ENCODE measurements around the gene SCNN1G.
A peak's percentile ranks its signal among the peaks of the same experiment; 100 is the strongest.

The SCNN1G gene

DNA sequence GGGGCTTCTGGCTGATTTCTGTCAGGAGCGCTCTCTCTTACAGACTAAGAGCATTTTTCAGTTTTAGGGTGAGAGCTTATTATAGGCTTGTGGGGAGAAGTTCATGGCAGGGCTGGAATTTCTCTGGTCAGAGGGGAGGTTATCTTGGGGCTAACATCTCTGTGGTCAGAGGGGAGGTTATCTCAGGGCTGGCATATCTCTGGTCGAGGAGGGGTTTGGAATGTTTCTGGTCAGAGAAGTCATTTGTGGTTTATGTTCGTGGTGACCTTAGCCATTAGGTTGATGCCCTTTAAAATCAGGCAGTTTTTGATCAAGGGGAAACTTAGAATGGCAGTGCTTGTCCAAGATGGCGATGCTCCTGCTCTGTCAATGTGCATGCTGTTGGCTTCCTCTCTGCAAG, 22.5 kb upstream of the SCNN1G start:
- DNase-seq (ENCODE audit: low read depth in 1 of 2, low spot score in 1 of 2): no peak
- in situ Hi-C loops (cut with HindIII; ENCODE audit: low pct_unique_long_range_greater_than_20kb, low sequenced_read_pairs): no loop called here
- TF ChIP-seq JUND (IDR thresholded peaks at IDR 0.05; ENCODE audit: low read depth): no peak

DNA sequence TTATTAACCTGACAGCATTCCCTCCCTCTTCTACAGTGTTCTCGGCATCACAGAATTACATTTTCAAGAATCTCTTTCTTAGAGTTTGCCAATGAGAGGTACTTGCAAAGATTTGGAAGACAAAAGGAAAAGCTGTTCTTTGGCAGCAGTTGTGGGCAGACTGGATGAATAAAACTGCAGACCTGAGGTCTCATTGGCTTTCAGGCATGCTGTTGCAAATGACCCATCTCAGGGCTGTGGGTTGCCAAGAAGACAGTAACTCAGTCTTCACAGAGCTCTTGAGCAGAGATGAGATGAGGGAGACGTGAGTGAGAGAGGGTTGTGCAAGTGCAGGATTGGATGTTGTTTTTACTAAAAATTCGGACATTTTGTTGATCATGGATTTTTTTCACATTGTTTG, 22.0 kb upstream of the SCNN1G start:
- in situ Hi-C loops (cut with HindIII; ENCODE audit: low pct_unique_long_range_greater_than_20kb, low sequenced_read_pairs): no loop called here

DNA sequence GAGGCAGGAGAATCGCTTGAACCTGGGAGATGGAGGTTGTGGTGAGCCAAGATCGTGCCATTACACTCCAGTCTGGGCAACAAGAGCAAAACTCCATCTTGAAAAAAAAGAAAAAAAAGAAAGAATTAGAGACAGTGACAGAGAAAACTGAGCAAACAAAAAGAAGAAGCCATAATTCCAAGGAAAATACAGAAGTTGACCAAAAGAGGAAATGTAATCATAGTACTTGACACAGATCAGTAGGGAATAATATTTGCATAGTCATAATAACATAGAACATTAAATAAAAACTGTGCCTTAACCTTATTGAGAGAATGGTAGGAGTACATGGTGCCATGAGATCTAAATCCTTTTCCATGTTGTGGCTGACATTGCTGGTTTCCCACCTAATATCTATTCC, 18.6 kb upstream of the SCNN1G start:
- TF ChIP-seq JUND (IDR thresholded peaks at IDR 0.05; ENCODE audit: low read depth): no peak
- in situ Hi-C loops (cut with HindIII; ENCODE audit: low pct_unique_long_range_greater_than_20kb, low sequenced_read_pairs): no loop called here
- DNase-seq (ENCODE audit: low read depth in 1 of 2, low spot score in 1 of 2): no peak

More for the DNA sequence above, 22.0 kb upstream of the SCNN1G start:
- no peak for TF ChIP-seq JUND (IDR thresholded peaks at IDR 0.05; ENCODE audit: low read depth)
- DNase-seq (ENCODE audit: low read depth in 1 of 2, low spot score in 1 of 2): no peak

DNA sequence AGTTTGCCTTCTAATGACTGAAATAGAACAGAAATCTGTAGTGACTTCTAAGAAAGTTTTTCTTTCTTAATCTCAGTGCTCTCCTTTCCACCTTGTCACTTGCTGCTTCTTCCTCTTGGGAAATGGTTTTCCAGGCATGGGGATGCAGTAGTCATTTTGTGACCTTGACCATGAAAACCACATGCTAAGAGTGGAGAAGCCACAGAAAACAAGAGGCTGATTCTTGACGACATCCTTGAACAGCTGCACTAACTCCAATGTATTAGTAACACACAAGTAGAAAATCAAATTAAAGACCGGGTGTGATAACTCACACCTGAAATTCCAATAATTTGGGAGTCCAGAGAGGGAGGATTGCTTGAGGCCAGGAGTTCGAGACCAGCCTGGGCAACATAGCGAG, 17.8 kb upstream of the SCNN1G start:
- TF ChIP-seq JUND (IDR thresholded peaks at IDR 0.05; ENCODE audit: low read depth): no peak
- DNase-seq (ENCODE audit: low read depth in 1 of 2, low spot score in 1 of 2): no peak
- in situ Hi-C loops (cut with HindIII; ENCODE audit: low pct_unique_long_range_greater_than_20kb, low sequenced_read_pairs): no loop called here

DNA sequence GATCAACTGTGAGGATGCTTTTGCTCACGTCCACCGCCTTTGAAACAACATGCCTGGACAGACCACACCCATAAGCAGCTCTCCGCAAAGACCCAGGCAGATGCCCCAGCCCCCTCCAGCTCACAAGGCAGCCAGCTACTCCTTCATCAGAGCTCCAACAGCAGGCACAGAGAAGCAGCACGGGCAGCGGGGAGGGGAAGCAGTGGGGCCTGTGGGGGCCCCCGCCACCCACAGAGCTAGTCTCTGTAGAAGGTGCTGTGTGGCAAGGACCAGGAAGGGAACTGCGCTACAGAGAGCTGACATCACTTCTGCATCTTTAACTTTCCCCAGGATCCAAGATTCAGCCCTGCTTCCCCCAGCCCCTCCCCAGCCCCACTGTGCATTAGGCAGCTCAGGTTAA, 10.0 kb upstream of the SCNN1G start:
- no peak for TF ChIP-seq JUND (IDR thresholded peaks at IDR 0.05; ENCODE audit: low read depth)
- in situ Hi-C loops (cut with HindIII; ENCODE audit: low pct_unique_long_range_greater_than_20kb, low sequenced_read_pairs): no loop called here
- DNase-seq (ENCODE audit: low read depth in 1 of 2, low spot score in 1 of 2): no peak

DNA sequence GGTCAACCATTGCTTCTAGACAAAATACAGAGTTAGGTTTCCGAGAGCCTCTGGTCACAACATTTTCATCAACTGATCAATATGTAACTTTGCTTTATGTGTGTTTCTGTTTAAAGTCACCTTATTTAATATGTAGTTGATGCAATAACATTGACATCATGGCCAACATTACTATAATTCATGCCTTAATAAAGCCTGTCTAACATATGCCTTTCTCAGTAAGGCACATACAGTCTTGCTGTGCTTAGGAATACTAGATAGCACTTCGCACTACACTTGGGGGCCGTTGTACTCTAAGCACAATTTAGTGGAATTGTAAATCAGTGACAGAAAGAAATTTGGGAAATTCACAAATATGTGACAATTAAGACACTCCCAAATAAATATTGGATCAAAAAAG, 9.6 kb upstream of the SCNN1G start:
- DNase-seq (ENCODE audit: low read depth in 1 of 2, low spot score in 1 of 2): no peak
- in situ Hi-C loops (cut with HindIII; ENCODE audit: low pct_unique_long_range_greater_than_20kb, low sequenced_read_pairs): no loop called here
- TF ChIP-seq JUND (IDR thresholded peaks at IDR 0.05; ENCODE audit: low read depth): no peak

DNA sequence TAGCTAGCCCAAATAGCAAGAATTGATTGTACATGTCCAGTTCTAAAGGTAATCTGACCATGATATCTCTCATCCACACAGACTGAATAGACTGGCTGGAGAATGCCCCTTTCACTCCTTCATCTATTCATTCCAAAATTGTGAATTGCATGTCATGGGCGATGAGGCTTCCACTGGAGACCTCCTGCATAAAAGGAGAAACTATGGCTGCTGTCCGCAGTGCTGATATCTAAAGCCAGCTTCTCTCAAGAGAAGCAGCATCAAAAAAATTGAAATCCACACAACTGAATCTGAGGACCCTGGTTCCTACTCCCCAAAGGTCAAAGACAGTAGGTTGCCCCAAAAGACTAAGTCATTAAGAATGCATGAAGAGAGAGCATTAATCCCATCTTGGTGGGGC, 7.9 kb upstream of the SCNN1G start:
- TF ChIP-seq JUND (IDR thresholded peaks at IDR 0.05; ENCODE audit: low read depth): no peak
- in situ Hi-C loops (cut with HindIII; ENCODE audit: low pct_unique_long_range_greater_than_20kb, low sequenced_read_pairs): no loop called here
- DNase-seq (ENCODE audit: low read depth in 1 of 2, low spot score in 1 of 2): peak; percentile 28 to 55

DNA sequence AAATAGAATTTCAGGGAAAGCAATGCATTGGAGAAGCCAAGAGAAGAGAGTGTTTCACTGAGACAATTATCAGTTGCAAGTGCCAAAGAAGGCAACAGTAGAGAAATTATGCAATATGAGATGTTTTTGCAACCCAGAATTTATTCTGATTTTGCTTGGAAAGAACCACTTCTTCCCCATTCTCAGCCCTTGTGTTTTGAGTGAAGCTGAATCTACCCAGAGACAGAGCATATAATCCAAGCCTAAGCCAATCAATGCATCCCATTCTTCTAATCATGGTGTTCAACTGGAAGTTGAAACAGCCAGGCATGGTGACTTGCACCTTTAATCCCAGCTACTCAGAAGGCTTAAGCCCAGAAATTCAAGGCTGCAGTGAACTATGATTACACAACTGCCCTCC, 6.9 kb upstream of the SCNN1G start:
- TF ChIP-seq JUND (IDR thresholded peaks at IDR 0.05; ENCODE audit: low read depth): no peak
- in situ Hi-C loops (cut with HindIII; ENCODE audit: low pct_unique_long_range_greater_than_20kb, low sequenced_read_pairs): no loop called here
- no peak for DNase-seq (ENCODE audit: low read depth in 1 of 2, low spot score in 1 of 2)

DNA sequence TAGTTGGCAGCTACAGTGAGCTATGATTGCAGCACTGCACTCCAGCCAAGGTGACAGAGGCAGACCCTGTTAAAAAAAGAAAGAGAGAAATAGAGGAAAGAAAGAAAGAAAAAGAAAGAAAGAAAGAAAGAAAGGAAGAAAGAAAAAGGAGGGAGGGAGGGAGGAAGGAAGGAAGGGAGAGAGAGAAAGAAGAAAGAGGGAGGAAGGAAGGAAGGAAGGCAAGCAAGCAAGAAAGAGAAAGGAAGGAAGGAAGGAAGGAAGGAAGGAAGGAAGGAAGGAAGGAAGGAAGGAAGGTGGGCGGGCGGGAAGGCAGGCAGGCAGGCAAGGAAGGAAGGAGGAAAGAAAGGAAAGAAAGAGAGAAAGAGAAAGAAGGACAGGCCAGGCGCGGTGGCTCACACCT, 1.0 kb upstream of the SCNN1G start:
- in situ Hi-C loops (cut with HindIII; ENCODE audit: low pct_unique_long_range_greater_than_20kb, low sequenced_read_pairs): no loop called here
- TF ChIP-seq JUND (IDR thresholded peaks at IDR 0.05; ENCODE audit: low read depth): no peak
- no peak for DNase-seq (ENCODE audit: low read depth in 1 of 2, low spot score in 1 of 2)

DNA sequence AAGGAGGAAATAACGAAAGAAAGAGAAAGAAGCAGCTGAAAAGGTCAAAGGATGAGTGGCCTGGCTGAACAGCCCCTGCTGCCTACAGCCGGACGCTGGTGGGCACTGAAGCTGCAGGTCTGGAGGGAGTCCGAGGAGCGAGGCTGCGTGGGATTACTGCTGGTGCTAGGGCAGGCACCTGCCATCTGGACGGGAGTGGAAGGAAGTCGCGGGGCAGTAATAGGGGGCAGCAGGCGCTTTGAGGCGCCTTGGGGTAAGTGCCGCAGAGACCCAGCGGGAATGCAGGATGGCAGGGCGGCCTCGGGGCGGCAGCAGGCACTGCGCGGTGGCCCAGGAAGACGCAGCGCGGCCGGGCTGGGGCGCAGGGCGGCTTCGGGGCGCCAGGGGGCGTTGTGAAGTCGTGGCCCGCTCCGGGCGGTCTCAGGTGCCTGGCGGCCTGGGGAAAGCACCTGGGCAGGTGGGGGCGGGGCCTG, 303 bp upstream of the SCNN1G start:
- in situ Hi-C loops (cut with HindIII; ENCODE audit: low pct_unique_long_range_greater_than_20kb, low sequenced_read_pairs): no loop called here
- peak; percentile 92 to 95 for DNase-seq (ENCODE audit: low read depth in 1 of 2, low spot score in 1 of 2)
- no peak for TF ChIP-seq JUND (IDR thresholded peaks at IDR 0.05; ENCODE audit: low read depth)

DNA sequence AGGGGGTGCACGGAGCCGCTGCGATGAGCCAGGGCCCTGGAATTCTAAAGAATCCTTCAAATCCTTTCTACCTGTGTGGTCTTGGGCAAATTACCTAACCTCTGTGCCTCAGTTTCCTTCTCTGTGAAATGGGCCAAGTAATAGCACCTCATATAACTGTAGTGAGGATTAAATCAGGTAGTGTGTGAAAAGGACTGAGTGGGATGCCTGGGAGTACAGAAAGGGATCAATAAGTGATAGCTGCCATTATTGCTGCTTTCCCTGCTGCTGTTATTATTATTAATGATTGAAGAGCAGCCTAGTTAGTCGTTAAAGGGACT, 958 bp downstream of the SCNN1G start:
- TF ChIP-seq JUND (IDR thresholded peaks at IDR 0.05; ENCODE audit: low read depth): no peak
- in situ Hi-C loops (cut with HindIII; ENCODE audit: low pct_unique_long_range_greater_than_20kb, low sequenced_read_pairs): no loop called here
- no peak for DNase-seq (ENCODE audit: low read depth in 1 of 2, low spot score in 1 of 2)

DNA sequence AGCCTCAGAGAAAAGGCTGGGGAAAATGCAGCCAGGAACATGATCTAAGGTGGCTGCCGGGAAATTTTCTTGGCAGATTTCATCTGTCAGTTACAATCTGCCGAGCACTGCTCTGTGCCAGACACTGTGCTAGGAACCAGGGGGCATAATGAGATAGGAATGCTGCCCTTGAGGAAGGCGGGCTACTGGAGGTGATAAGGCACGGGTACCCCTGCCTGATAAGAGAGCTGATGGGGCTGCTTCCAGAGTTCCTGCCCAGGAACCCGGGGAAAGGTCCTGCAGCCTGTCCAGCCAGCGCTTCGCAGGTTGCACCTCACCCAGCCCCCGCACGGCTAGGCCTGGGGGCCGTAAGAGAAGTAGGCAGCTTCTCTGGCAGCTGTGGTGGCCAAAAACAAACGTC, 3.1 kb downstream of the SCNN1G start:
- DNase-seq (ENCODE audit: low read depth in 1 of 2, low spot score in 1 of 2): no peak
- TF ChIP-seq JUND (IDR thresholded peaks at IDR 0.05; ENCODE audit: low read depth): no peak
- in situ Hi-C loops (cut with HindIII; ENCODE audit: low pct_unique_long_range_greater_than_20kb, low sequenced_read_pairs): no loop called here

DNA sequence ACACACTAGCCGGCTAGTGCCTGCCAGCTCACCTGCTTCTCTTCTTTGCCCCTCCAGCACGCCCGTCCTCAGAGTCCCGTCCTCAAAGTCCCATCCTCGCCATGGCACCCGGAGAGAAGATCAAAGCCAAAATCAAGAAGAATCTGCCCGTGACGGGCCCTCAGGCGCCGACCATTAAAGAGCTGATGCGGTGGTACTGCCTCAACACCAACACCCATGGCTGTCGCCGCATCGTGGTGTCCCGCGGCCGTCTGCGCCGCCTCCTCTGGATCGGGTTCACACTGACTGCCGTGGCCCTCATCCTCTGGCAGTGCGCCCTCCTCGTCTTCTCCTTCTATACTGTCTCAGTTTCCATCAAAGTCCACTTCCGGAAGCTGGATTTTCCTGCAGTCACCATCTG, 3.6 kb downstream of the SCNN1G start:
- no peak for DNase-seq (ENCODE audit: low read depth in 1 of 2, low spot score in 1 of 2)
- TF ChIP-seq JUND (IDR thresholded peaks at IDR 0.05; ENCODE audit: low read depth): no peak
- in situ Hi-C loops (cut with HindIII; ENCODE audit: low pct_unique_long_range_greater_than_20kb, low sequenced_read_pairs): no loop called here

DNA sequence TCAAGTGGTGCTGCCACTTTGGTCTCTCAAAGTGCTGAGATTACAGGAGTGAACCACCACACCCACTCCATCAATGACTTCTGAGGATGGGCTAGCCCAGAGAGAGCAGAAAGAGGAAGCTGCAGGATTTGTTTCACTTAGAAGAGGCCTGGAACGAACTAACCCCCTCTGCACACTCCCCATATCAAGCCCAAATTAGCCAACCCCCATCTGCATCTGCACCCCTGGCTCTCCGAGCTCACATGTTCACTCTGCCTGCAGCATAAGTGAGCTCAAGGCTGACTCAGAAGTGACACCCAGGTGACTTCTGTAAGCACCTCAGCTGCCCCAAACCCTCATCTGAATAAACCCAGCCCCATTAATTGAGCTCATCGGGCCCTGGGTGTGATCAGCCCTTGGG, 4.8 kb downstream of the SCNN1G start:
- DNase-seq (ENCODE audit: low read depth in 1 of 2, low spot score in 1 of 2): no peak
- TF ChIP-seq JUND (IDR thresholded peaks at IDR 0.05; ENCODE audit: low read depth): no peak
- in situ Hi-C loops (cut with HindIII; ENCODE audit: low pct_unique_long_range_greater_than_20kb, low sequenced_read_pairs): no loop called here

DNA sequence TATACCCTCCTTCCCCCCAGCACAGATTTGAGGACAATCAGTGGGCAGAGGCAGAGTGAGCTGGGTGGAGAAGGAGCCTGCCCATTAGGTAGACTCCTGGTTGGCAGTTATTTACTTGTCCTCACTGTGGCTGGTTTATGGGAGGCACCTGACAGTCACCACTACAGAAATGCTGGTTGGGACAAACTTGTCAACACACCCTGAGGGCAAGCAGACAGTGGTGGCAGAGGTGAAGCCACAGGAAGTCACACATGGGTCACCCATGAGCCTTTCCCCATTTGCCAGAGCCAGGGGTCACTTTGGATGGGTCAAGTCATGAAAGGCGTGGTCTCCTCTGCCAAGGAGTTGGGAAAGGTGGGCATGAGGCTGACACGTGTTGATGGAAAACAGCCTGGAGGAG, 6.4 kb downstream of the SCNN1G start:
- in situ Hi-C loops (cut with HindIII; ENCODE audit: low pct_unique_long_range_greater_than_20kb, low sequenced_read_pairs): no loop called here
- DNase-seq (ENCODE audit: low read depth in 1 of 2, low spot score in 1 of 2): peak in 1 of 2 experiments; percentile 58
- no peak for TF ChIP-seq JUND (IDR thresholded peaks at IDR 0.05; ENCODE audit: low read depth)

Measured in T47D (cell line).